HepG2 (cell line): ENCODE measurements around the gene ICAM5. TPM values are rescaled to one million over a fixed set of nuclear protein-coding genes. Genes with fewer than 3 reads are reported as not detected.

Experiments
- ATF7 ChIP-seq, 2 experiments: fragments of 450-650 bp in 1 of 2; sonication (generic) in 1 of 2; formaldehyde crosslinking in 1 of 2; IDR thresholded peaks; 2 replicates each; pipeline versions ENCODE4 v1.4.0 to v1.6.1; 2016 to 2020; ENCODE audit warnings: antibody characterized with exemption in 1 of 2, mild to moderate bottlenecking in 1 of 2, missing genetic modification reagents in 1 of 2
- BRF2 ChIP-seq: sonication (generic); formaldehyde crosslinking; IDR thresholded peaks from 2 replicates; pipeline ENCODE4 v1.8.1; 2022; ENCODE audit warnings: mild to moderate bottlenecking, missing genetic modification reagents
- E2F5 ChIP-seq: sonication (generic); formaldehyde crosslinking; conservative IDR thresholded peaks from 2 replicates; pipeline ENCODE4 v1.4.0; 2020; ENCODE audit warnings: missing genetic modification reagents
- MAFG ChIP-seq: sonication (generic); formaldehyde crosslinking; IDR thresholded peaks from 2 replicates; pipeline ENCODE4 v1.5.1; 2020; ENCODE audit warnings: mild to moderate bottlenecking, missing genetic modification reagents
- NONO ChIP-seq, 2 experiments: fragments of 450-650 bp in 1 of 2; sonication (generic) in 1 of 2; formaldehyde crosslinking in 1 of 2; IDR thresholded peaks in 1 of 2; conservative IDR thresholded peaks in 1 of 2; 2 replicates each; pipeline versions ENCODE4 v1.6.1 to v1.8.0; 2017 to 2022; ENCODE audit warnings: mild to moderate bottlenecking in 1 of 2, missing genetic modification reagents in 1 of 2, moderate library complexity in 1 of 2
- RERE ChIP-seq: IDR thresholded peaks from 2 replicates; pipeline ENCODE4 v1.6.1; 2016; ENCODE audit warnings: low read depth, missing genetic modification reagents, missing compliant biosample characterization
- SIN3A ChIP-seq: IDR thresholded peaks from 2 replicates; pipeline ENCODE4 v1.6.1; 2011; ENCODE audit warnings: low read depth, mild to moderate bottlenecking, control low read depth, low read length, borderline replicate concordance
- YEATS4 ChIP-seq: sonication (generic); formaldehyde crosslinking; IDR thresholded peaks from 2 replicates; pipeline ENCODE4 v1.4.0; 2020; ENCODE audit warnings: missing genetic modification reagents, borderline replicate concordance
- ZIK1 ChIP-seq: sonication (generic); formaldehyde crosslinking; IDR thresholded peaks from 2 replicates; pipeline ENCODE4 v1.5.0; 2020; ENCODE audit warnings: mild to moderate bottlenecking, low read depth, missing genetic modification reagents, borderline replicate concordance
- ZNF121 ChIP-seq: sonication (generic); formaldehyde crosslinking; IDR thresholded peaks from 2 replicates; pipeline ENCODE4 v1.5.0; 2020; ENCODE audit warnings: mild to moderate bottlenecking, missing genetic modification reagents
- ZNF256 ChIP-seq: sonication (generic); formaldehyde crosslinking; conservative IDR thresholded peaks from 2 replicates; pipeline ENCODE4 v1.4.0; 2020; ENCODE audit warnings: missing genetic modification reagents
- ZNF646 ChIP-seq: sonication (generic); formaldehyde crosslinking; IDR thresholded peaks from 2 replicates; pipeline ENCODE4 v1.9.0; 2021; ENCODE audit warnings: mild to moderate bottlenecking, missing genetic modification reagents
- polyA plus RNA-seq, 8 experiments: library from polyadenylated mRNA; depleted of rRNA in 3 of 8; stranded (reverse) in 7 of 8; unstranded in 1 of 8; fragments of >200 nt; fragmentation: Illumina TruSeq in 4 of 8; extraction: Trizol in 4 of 8; gene quantifications; 2 replicates each; pipeline versions ENCODE4 v1.2.1 to v1.2.3, GENCODE V29; 2011 to 2016; ENCODE audit warnings: low read depth in 4 of 8, missing spikeins in 1 of 8, mixed read lengths in 1 of 8; ENCODE audit not compliant: insufficient read depth in 1 of 8
- total RNA-seq, 5 experiments: library from RNA; depleted of rRNA; stranded (reverse); fragments of >200 nt; fragmentation: Illumina TruSeq; extraction: Trizol; gene quantifications; 2 replicates each; pipeline ENCODE4 v1.2.3, GENCODE V29; 2016; ENCODE audit warnings: low read depth in 1 of 5

ICAM5 gene
- total and polyA plus RNA-seq, 2 of the 13 experiments (the other 11 are each of a cell fraction or from before 2014, with no cell fraction given): 0.46 to 1.6 TPM

GRCh38 chr19:10289167-10289835 is 451 bp upstream of the ICAM5 start (continued):
- TF ChIP-seq ZNF646 (no peak), ZNF121 (CRISPR knock-in tag) (no peak), E2F5 (no peak), BRF2 (CRISPR knock-in tag) (no peak), ZIK1 (CRISPR knock-in tag) (peak; percentile 64; the same call in 1 of the 2 replicates), YEATS4 (CRISPR knock-in tag) (peak; percentile 43; the same call in 1 of the 2 replicates), NONO (IDR thresholded peaks at IDR 0.05) (no peak), NONO (CRISPR knock-in tag; conservative IDR thresholded peaks at IDR 0.05) (no peak), SIN3A (peak; percentile 19; the same call in 1 of the 2 replicates), MAFG (CRISPR knock-in tag) (no peak), RERE (CRISPR knock-in tag) (no peak), ATF7 (IDR thresholded peaks at IDR 0.05) (no peak), ATF7 (CRISPR knock-in tag; IDR thresholded peaks at IDR 0.05) (no peak), ZNF256 (no peak)
